ENCODE results near the gene CHN2.

DNA sequence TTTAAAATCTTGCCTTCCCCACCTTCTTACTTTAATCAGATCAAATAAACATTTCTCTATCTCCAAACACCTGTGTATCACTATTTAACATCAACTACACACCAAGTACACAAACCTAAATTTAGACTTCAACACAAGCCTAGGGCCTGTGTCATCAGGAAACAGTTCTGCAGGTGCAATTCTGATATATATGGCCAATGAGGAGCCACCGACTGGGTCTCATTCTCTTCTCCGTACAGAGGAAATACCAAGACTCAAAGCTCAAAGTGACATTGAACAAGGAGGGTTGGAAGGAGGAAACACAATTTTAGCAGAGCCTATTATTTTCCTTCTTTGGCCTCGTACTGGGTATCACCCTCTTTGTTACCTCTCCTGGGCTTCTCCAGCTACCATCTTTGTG is 216.4 kb downstream of the CHN2 start:
- TF ChIP-seq, protein P1, sequence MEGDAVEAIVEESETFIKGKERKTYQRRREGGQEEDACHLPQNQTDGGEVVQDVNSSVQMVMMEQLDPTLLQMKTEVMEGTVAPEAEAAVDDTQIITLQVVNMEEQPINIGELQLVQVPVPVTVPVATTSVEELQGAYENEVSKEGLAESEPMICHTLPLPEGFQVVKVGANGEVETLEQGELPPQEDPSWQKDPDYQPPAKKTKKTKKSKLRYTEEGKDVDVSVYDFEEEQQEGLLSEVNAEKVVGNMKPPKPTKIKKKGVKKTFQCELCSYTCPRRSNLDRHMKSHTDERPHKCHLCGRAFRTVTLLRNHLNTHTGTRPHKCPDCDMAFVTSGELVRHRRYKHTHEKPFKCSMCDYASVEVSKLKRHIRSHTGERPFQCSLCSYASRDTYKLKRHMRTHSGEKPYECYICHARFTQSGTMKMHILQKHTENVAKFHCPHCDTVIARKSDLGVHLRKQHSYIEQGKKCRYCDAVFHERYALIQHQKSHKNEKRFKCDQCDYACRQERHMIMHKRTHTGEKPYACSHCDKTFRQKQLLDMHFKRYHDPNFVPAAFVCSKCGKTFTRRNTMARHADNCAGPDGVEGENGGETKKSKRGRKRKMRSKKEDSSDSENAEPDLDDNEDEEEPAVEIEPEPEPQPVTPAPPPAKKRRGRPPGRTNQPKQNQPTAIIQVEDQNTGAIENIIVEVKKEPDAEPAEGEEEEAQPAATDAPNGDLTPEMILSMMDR (conservative IDR thresholded peaks at IDR 0.05), result no peak
- TF ChIP-seq EZH2 (IDR thresholded peaks at IDR 0.05; ENCODE audit: low read depth), result no peak

Data from PC-9 (cell line).